Tibial nerve (tissue), 3 donors: ENCODE measurements around the gene PDE4A.

ENCODE experiments used
- POLR2A ChIP-seq, 2 donors: fragments of 450-650 bp; IDR thresholded peaks; one replicate each; pipeline ENCODE4 v1.6.1; 2017; ENCODE audit warnings: antibody characterized with exemption in 2 of 2, mild to moderate bottlenecking in 2 of 2, moderate library complexity in 2 of 2
- TF ChIP-seq, protein P1 (sequence below), 5 experiments: fragments of 200-600 bp in 3 of 5; fragments of 450-650 bp in 2 of 5; sonication (generic) in 3 of 5; IDR thresholded peaks; one replicate each; pipeline ENCODE4 v1.5.1; 2016 to 2019; ENCODE audit warnings: antibody characterized with exemption in 5 of 5, mild to moderate bottlenecking in 3 of 5, moderate library complexity in 2 of 5

DNA sequence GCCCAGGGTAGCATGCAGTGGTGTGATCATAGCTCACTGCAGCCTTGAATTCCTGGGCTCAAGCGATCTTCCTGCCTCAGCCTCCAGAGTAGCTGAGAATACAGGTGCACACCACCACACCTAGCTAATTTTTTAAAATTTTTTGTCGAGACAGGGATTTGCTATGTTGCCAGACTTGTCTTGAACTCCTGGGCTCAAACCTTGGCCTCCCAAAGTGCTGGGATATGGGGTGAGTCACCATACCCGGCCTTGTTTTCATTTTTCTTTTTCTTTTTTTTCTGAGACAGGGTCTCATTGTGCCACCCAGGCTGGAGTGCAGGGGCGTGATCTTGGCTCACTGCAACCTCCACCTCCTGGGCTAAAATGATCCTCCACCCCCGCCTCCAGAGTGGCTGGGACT lies 44.1 kb downstream of the PDE4A start:
- TF ChIP-seq, protein P1, sequence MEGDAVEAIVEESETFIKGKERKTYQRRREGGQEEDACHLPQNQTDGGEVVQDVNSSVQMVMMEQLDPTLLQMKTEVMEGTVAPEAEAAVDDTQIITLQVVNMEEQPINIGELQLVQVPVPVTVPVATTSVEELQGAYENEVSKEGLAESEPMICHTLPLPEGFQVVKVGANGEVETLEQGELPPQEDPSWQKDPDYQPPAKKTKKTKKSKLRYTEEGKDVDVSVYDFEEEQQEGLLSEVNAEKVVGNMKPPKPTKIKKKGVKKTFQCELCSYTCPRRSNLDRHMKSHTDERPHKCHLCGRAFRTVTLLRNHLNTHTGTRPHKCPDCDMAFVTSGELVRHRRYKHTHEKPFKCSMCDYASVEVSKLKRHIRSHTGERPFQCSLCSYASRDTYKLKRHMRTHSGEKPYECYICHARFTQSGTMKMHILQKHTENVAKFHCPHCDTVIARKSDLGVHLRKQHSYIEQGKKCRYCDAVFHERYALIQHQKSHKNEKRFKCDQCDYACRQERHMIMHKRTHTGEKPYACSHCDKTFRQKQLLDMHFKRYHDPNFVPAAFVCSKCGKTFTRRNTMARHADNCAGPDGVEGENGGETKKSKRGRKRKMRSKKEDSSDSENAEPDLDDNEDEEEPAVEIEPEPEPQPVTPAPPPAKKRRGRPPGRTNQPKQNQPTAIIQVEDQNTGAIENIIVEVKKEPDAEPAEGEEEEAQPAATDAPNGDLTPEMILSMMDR (IDR thresholded peaks at IDR 0.05), result no peak
- no peak for TF ChIP-seq POLR2A (IDR thresholded peaks at IDR 0.05)
